ENCODE measurements around the gene CHRDL2.
A peak's percentile ranks its signal among the peaks of the same experiment; 100 is the strongest.

Gene CHRDL2

GRCh38 chr11:74699615-74700396 is 31.4 kb downstream of the CHRDL2 start:
- Histone ChIP-seq H3K4me1 (ENCODE audit: insufficient read depth, poor library complexity, severe bottlenecking) (peaks cover 4% of the 10 kb centered on the region), H3K36me3 (ENCODE audit: low read depth) (no peaks in the 10 kb centered on the region), H3K27ac (ENCODE audit: poor library complexity, severe bottlenecking) (no peak overlapping the region), H3K27me3 (ENCODE audit: insufficient read depth, poor library complexity, severe bottlenecking) (no peaks in the 10 kb centered on the region), H3K4me3 (ENCODE audit: severe bottlenecking) (no peak overlapping the region), H3K9me3 (ENCODE audit: severe bottlenecking) (no peaks in the 10 kb centered on the region)
- no peak for TF ChIP-seq CTCF (IDR thresholded peaks at IDR 0.05; ENCODE audit: poor library complexity, severe bottlenecking)
- ATAC-seq (ENCODE audit: low read depth) (no peak), DNase-seq (ENCODE audit: low spot score) (no peak)

- Histone ChIP-seq H3K27me3 (ENCODE audit: insufficient read depth, poor library complexity, severe bottlenecking) (no peaks in the 10 kb centered on the region), H3K36me3 (ENCODE audit: low read depth) (no peaks in the 10 kb centered on the region), H3K4me3 (ENCODE audit: severe bottlenecking) (no peak overlapping the region), H3K27ac (ENCODE audit: poor library complexity, severe bottlenecking) (no peak overlapping the region), H3K9me3 (ENCODE audit: severe bottlenecking) (no peaks in the 10 kb centered on the region), H3K4me1 (ENCODE audit: insufficient read depth, poor library complexity, severe bottlenecking) (peaks cover 4% of the 10 kb centered on the region)
- DNase-seq (ENCODE audit: low spot score) (no peak), ATAC-seq (ENCODE audit: low read depth) (no peak)
- no peak for TF ChIP-seq CTCF (IDR thresholded peaks at IDR 0.05; ENCODE audit: poor library complexity, severe bottlenecking)
Observed at GRCh38 chr11:74697722-74698121, 33.5 kb downstream of the CHRDL2 start.

GRCh38 chr11:74696939-74697675 is 34.1 kb downstream of the CHRDL2 start:
- no peaks in the 10 kb centered on the region for H3K27me3 ChIP-seq (ENCODE audit: insufficient read depth, poor library complexity, severe bottlenecking)
- ATAC-seq (ENCODE audit: low read depth) (peak; percentile 76), DNase-seq (ENCODE audit: low spot score) (no peak)
- H3K36me3 ChIP-seq (ENCODE audit: low read depth): no peaks in the 10 kb centered on the region
- no peak overlapping the region for H3K27ac ChIP-seq (ENCODE audit: poor library complexity, severe bottlenecking)
- peaks cover 4% of the 10 kb centered on the region for H3K4me1 ChIP-seq (ENCODE audit: insufficient read depth, poor library complexity, severe bottlenecking)
- no peak overlapping the region for H3K4me3 ChIP-seq (ENCODE audit: severe bottlenecking)
- H3K9me3 ChIP-seq (ENCODE audit: severe bottlenecking): no peaks in the 10 kb centered on the region
- no peak for TF ChIP-seq CTCF (IDR thresholded peaks at IDR 0.05; ENCODE audit: poor library complexity, severe bottlenecking)

GRCh38 chr11:74696500-74696899 is 34.7 kb downstream of the CHRDL2 start:
- Histone ChIP-seq H3K4me3 (ENCODE audit: severe bottlenecking) (no peak overlapping the region), H3K36me3 (ENCODE audit: low read depth) (no peaks in the 10 kb centered on the region), H3K27me3 (ENCODE audit: insufficient read depth, poor library complexity, severe bottlenecking) (no peaks in the 10 kb centered on the region), H3K9me3 (ENCODE audit: severe bottlenecking) (no peaks in the 10 kb centered on the region), H3K4me1 (ENCODE audit: insufficient read depth, poor library complexity, severe bottlenecking) (peaks cover 4% of the 10 kb centered on the region), H3K27ac (ENCODE audit: poor library complexity, severe bottlenecking) (no peak overlapping the region)
- TF ChIP-seq CTCF (IDR thresholded peaks at IDR 0.05; ENCODE audit: poor library complexity, severe bottlenecking): no peak
- ATAC-seq (ENCODE audit: low read depth) (no peak), DNase-seq (ENCODE audit: low spot score) (no peak)
